Measurements from ENCODE around the gene HYAL2.

DNA sequence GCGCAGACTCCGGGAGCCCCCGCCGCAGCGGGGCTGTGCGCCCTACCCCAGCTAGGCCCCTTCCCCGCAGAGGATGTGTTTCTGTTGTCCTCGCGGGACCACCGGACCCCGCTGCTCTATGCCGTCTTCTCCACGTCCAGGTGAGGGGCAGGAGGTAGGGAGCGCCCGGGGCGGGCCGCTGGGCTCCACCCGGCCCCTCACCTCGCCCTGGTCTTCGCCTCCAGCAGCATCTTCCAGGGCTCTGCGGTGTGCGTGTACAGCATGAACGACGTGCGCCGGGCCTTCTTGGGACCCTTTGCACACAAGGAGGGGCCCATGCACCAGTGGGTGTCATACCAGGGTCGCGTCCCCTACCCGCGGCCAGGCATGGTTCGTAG lies 48.9 kb downstream of the HYAL2 start:
- TF ChIP-seq ZNF274 (IDR thresholded peaks at IDR 0.05; ENCODE audit: low read depth, low read length) (no peak), SUZ12 (IDR thresholded peaks at IDR 0.05; ENCODE audit: extremely low read depth, insufficient read depth, insufficient read length) (no peak), YY1 (IDR thresholded peaks at IDR 0.05; ENCODE audit: insufficient read depth, insufficient read length) (no peak)
